UCSD-AML1 (cell line): ENCODE measurements around the gene PARP14.
"Not testable (repeated sequence)": the region's sequence is repeated elsewhere in the genome, so short reads cannot be mapped to it uniquely, and the experiment has no call there.

ENCODE experiments used
- DNase-seq: peaks from one replicate; lab custom pipeline; 2025; ENCODE audit not compliant: unreplicated experiment; lab: John Stamatoyannopoulos, UW

The PARP14 gene

DNA sequence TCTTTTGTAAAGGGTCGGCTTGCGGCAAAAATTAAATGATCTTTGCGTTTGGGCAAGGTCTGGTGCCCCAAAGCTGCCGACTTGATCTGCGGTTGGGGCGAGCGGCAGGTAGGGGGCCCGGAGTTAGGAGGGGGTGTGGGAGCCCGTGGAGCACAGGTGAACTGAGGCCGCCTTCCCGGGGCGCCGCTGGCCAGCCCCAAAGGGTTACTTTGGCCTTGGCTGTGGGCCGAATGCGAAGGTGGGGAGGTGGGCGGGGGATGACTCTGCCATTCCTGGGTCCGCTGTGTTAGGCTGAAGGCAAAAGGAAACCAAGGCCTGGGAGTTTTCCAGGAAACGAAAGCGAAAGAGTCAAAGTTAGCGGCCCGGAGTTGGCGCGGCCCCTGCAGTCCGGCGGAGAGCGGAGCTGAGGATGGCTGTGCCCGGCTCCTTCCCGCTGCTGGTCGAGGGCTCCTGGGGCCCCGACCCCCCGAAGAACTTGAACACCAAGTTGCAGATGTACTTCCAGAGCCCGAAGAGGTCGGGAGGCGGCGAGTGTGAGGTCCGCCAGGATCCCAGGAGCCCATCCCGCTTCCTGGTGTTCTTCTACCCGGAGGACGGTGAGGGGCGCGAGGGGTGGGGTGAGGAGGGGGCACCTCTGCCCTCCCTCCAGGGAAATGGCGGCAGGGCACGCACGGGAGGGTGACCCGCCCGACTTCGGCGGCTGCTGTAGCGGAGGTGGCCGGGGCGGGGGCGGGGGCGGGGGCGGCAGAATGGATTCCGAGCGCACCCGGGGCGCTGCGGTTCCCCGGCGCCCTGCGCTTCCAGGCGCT, at the start of gene PARP14:
TSS of gene PARP14 (plus strand) at position 365 of the 809 bp plus-strand sequence. CDS start at position 410, 45 bp downstream.
- peak; percentile 77 for DNase-seq

- DNase-seq, result no peak
Measured at GRCh38 chr3:122635789-122636188, 44.9 kb upstream of the PARP14 start.

DNA sequence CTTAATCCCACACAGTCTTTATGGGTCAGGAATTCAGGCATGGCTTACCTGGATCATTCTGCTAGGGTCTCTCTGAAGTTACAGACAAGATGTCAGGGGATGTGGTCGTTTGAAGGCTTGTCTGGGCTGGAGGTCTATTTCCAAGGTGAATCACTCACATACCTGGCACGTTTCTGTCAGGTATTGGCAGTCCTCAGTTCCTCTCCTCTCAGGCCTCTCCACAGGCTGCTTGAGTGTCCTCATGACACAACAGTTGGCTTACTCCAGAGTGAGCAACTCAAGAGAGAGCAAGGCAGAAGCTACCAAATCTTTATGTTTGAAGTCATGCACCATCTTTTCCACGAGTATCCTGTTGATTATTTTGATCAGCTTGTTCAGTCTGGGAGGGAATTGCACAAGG, 43.9 kb upstream of the PARP14 start:
- DNase-seq, result no peak

DNA sequence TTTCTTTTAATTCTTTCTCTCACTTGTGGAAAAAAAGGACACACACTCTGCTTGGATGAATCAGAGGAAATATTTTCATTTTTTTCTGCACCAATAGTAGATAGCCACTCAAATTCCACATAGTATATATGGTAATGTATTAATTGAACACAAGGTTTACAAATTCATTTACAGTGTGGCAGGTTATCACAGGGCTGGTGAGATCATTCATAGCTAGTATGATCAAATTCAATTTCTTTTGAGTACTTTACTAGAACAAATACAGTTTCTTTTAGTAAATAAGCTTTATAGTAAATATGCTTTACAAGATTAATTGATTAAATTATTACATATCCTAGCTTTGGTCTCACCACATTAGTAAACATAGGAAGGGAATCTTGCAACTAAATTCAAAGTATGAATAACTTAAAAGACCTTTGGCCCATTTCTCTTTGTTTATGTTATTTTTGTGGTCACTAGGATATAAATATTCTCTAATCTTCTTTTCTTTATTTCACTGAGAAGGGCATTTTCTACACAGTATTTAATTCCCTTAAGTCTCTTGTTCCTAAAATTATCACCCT, 40.1 kb upstream of the PARP14 start:
- DNase-seq, result no peak

GRCh38 chr3:122642935-122643334, 37.7 kb upstream of the PARP14 start:
- no peak for DNase-seq

DNA sequence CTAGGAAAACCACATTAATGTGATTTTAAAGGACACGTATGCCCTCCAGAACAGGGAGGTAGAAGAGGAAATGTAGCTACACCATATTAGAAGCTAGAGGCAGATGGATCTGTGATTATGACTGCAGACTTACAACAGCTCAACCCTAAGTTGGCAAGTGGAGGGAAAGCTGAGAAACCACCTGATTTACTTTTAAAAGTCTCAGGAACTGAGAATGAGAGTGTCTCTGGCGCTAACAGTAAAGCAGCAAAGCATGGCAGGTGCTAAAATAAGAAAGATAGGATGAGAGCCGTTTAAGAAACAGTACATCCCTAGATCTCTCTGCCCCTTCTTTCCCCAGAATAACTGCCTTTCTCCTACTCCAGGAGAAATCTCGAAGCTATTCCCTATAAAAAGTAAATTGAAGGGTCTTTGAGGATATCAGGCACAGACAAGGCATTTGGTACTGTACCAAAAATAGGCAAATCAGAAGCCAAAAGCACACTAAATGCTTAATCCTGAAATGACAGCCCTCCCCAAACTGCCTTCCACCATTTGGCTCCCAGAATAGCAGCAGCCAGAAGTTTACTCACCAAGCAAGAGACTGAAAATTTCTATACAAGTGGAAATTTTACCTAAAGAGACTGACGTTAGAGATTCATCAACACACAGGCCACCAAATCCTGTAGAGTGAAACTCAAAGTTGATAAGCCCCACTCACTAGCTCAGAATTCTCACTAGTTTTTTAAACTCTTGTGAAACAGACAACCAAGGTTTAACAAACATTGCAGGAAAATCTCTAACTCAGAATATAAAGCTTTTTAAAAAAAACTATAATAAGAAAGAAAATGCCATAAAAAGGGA, 34.3 kb upstream of the PARP14 start:
- no peak for DNase-seq

DNA sequence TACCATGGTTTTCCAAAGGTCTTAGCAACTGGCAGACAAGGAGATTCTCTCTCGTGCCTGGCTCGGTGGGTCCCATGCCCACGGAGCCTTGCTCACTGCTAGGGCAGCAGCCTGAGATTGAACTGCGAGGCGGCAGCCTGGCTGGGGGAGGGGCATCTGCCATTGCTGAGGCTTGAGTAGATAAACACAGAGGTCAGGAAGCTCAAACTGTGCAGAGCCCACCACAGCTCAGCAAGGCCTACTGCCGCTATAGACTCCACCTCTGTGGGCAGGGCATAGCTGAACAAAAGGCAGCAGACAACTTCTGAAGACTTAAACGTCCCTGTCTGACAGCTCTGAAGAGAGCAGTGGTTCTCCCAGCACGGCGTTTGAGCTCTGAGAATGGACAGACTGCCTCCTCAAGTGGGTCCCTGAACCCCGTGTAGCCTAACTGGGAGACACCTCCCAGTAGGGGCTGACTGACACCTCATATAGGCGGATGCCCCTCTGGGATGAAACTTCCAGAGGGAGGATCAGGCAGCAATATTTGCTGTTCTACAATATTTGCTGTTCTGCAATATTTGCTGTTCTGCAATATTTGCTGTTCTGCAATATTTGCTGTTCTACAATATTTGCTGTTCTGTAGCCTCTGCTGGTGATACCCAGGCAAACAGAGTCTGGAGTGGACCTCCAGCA, 29.3 kb upstream of the PARP14 start:
- DNase-seq, result not testable (repeated sequence)

GRCh38 chr3:122651962-122652361, 28.7 kb upstream of the PARP14 start:
- DNase-seq, result not testable (repeated sequence)

DNA sequence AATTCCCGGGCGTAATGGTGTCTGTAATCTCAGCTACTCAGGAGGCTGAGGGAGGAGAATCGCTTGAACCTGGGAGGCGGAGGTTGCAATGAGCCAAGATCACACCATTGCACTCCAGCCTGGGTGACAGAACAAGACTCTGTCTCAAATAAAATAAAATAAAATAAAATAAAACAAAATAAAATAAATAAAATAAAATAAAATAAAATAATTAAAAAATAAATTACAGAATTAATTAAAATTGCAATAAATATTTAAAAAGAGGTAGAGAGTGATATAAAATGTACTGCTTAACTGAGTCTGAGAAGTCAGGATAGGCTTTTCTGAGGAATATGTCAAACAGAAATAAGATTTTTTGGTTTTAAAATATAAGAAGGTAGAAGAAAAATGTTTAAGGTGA, 22.3 kb upstream of the PARP14 start:
- DNase-seq, result not testable (repeated sequence)

DNA sequence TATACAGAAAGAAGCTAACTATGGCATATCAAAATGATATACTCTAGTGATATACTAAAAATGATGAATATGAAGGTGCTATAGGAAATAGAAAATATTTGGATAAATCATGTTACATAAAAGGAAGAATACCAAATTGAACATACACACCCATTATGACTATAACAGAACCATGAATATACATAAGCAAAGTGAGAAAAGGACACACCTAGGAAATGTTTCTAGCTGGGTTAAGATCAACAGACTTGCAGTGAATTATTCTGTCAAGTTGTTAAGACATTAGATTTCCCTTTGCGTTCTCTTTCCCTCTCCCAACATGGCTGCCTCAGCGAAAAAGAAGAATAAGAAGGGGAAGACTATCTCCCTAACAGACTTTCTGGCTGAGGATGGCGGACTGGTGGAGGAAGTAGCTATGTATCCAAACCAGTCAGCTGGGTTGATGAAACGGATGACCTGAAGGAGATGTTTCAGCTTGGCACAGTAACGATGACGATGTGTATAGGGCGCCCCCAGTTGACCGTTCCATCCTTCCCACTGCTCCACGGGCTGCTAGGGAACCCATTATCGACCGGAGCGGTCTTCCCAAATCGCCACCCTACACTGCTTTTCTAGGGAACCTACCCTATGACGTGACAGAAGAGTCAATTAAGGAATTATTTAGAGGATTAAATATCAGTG, 20.2 kb upstream of the PARP14 start:
- no peak for DNase-seq

DNA sequence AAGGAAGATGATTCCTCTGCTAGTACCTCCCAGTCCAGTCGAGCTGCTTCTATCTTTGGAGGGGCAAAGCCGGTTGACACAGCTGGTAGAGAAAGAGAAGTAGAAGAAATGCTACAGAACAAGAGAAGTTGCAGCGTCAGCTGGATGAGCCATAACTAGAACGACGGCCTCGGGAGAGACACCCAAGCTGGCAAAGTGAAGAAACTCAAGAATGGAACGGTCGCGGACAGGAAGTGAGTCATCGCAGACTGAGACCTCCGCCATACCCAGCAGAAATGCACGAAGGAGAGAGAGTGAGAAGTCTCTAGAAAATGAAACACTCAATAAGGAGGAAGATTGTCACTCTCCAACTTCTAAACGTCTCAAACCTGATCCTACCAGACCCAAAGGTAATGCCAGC, 19.0 kb upstream of the PARP14 start:
- no peak for DNase-seq

GRCh38 chr3:122662505-122662904, 18.1 kb upstream of the PARP14 start:
- DNase-seq, result no peak

- DNase-seq, result no peak
Measured at GRCh38 chr3:122665226-122665786, 15.3 kb upstream of the PARP14 start.

- no peak for DNase-seq
Measured at GRCh38 chr3:122665881-122666280, 14.8 kb upstream of the PARP14 start.

DNA sequence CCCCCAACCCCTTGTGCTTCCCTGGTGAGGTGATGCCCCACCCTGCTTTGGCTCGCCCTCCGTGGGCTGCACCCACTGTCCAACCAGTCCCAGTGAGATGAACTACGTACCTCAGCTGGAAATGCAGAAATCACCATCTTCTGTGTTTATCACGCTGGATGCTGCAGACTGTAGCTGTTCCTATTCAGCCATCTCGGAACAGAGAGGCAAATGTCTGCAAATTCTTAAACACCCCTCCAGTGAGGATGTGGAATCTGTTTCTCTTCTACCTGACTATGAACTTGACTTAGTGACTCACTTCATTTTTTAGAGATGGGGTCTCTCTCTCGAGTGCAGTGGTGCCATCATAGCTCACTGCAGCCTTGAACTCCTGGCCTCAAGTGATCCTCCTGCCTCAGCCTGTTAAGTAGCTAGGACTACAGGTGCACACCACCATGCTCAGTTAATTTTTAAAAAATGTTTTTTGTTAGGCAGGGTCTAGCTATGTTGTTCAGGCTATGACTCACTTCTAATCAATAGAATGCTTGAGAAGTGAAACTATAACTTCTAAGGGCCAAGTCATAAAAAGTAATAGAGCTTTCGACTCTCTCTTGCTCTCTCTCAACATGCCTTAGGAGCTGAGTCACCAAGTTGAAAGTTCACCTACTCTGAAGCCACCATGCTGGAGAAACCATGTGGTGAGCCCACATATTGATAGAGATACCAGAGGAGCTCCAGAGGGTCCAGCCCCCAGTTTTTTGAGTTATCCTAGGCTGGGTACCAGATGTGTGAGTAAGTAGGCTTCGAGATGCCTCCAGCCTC, 11.5 kb upstream of the PARP14 start:
- no peak for DNase-seq

- DNase-seq, result no peak
Measured at GRCh38 chr3:122671553-122671952, 9.1 kb upstream of the PARP14 start.

DNA sequence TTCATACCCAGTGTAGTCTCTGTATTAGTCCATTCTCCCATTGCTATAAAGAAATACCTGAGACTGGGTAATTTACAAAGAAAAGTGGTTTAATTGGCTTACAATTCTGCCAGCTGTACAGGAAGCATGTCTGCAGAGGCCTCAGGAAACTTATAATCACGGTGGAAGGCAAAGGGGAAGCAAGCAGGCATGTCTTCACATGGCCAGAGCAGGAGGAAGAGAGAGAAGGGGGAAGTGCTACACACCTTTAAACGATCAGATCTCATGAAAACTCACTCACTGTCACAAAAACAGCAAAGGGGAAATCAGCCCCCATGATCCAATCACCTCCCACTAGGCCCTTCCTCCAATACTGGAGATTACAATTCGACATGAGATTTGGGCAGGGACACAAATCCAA, 6.3 kb upstream of the PARP14 start:
- DNase-seq, result no peak

- no peak for DNase-seq
Measured at GRCh38 chr3:122676759-122677158, 3.9 kb upstream of the PARP14 start.

DNA sequence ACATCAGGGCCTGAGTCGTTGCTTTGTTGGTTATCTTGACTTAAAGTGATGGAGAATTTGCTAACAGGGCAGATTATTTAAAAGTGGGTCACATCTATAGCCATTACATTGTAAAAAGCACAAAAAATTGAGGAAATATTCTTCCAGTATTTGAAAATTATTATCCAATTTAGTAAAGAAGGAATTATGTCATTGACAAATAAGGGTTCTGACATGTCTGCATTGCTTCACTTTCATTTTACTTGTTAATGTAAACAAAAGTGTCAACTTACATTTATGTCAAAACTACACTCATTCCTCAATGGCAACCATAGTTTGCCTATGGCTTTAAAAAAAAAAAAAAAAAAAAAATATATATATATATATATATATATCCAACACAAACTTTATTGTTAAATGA, 3.4 kb upstream of the PARP14 start:
- no peak for DNase-seq

DNA sequence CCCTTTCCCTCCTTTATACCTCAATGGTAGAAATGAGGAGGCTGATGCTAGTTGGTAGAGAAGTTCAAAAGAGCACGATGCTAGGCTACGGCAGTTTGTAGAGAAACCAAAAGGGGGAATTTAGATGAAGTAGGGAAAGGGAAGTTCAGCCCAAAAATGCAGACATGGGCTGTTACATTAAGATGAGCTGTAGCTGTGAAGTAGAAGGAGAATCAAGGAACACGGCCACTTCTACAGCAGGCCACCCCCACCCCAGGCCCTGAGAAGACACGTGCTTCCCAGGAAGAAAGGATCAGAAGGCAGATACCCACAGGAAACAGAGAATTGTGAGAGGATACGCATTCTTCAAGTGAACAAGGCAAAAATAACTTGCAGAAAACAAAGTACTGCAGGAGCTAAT, 2.1 kb upstream of the PARP14 start:
- DNase-seq, result peak; percentile 21
